GM23338 (cell line): Measurements from ENCODE around the gene FECH.

ENCODE experiments used
- CREB1 ChIP-seq: fragments of 250-450 bp; sonication (Bioruptor Pico); IDR thresholded peaks from 2 replicates; pipeline ENCODE4 v1.5.0; 2020; ENCODE audit warnings: low read depth, mild to moderate bottlenecking, moderate library complexity
- CTCF ChIP-seq, 2 experiments: fragments of 200-600 bp in 1 of 2; sonication (generic) in 1 of 2; conservative IDR thresholded peaks; 2 replicates each; pipeline versions ENCODE4 v1.5.1 to v1.6.1; 2016 to 2017; ENCODE audit warnings: antibody characterized with exemption in 2 of 2, low read depth in 2 of 2, mild to moderate bottlenecking in 2 of 2, moderate library complexity in 1 of 2
- ETS1 ChIP-seq: IDR thresholded peaks from 2 replicates; pipeline ENCODE4 v1.6.1; 2016; ENCODE audit warnings: antibody characterized with exemption
- EZH2 ChIP-seq: fragments of 200-600 bp; sonication (generic); IDR thresholded peaks from one replicate; pipeline ENCODE4 v1.8.0; 2017; ENCODE audit warnings: antibody characterized with exemption, mild to moderate bottlenecking, low read depth; ENCODE audit not compliant: unreplicated experiment
- EZH2phosphoT487 ChIP-seq: fragments of 200-600 bp; sonication (generic); IDR thresholded peaks from one replicate; pipeline ENCODE4 v1.8.1; 2018; ENCODE audit warnings: antibody characterized with exemption; ENCODE audit not compliant: unreplicated experiment
- JUNB ChIP-seq: IDR thresholded peaks from one replicate; pipeline ENCODE4 v1.6.1; 2016; ENCODE audit warnings: antibody characterized with exemption; ENCODE audit not compliant: unreplicated experiment
- NANOG ChIP-seq: IDR thresholded peaks from 2 replicates; pipeline ENCODE4 v1.6.1; 2016; ENCODE audit warnings: antibody characterized with exemption, borderline replicate concordance
- POLR2AphosphoS5 ChIP-seq: IDR thresholded peaks from 2 replicates; pipeline ENCODE4 v1.6.1; 2016; ENCODE audit warnings: antibody characterized with exemption, low read depth
- REST ChIP-seq: IDR thresholded peaks from one replicate; pipeline ENCODE4 v1.6.1; 2018; ENCODE audit warnings: antibody characterized with exemption; ENCODE audit not compliant: unreplicated experiment
- STAT1 ChIP-seq: IDR thresholded peaks from one replicate; pipeline ENCODE4 v1.6.1; 2016; ENCODE audit warnings: antibody characterized with exemption; ENCODE audit not compliant: unreplicated experiment
- ZNF114 ChIP-seq: fragments of 250-450 bp; sonication (Bioruptor Pico); IDR thresholded peaks from 2 replicates; pipeline ENCODE4 v1.5.0; 2020; ENCODE audit warnings: mild to moderate bottlenecking, moderate library complexity
- ZNF331 ChIP-seq: fragments of 250-450 bp; sonication (Bioruptor Pico); IDR thresholded peaks from 2 replicates; pipeline ENCODE4 v1.5.0; 2020; ENCODE audit warnings: low read depth, mild to moderate bottlenecking, moderate library complexity
- ZNF462 ChIP-seq: fragments of 250-450 bp; sonication (Bioruptor Pico); IDR thresholded peaks from 2 replicates; pipeline ENCODE4 v1.5.0; 2020; ENCODE audit warnings: mild to moderate bottlenecking, moderate library complexity

- no peak for TF ChIP-seq REST
- TF ChIP-seq CTCF (conservative IDR thresholded peaks at IDR 0.05; ENCODE audit: low read depth in 2 of 2) = no peak
- TF ChIP-seq EZH2 = no peak
- TF ChIP-seq CREB1 (CRISPR knock-in tag) = no peak
- no peak for TF ChIP-seq ZNF462 (CRISPR knock-in tag)
- no peak for TF ChIP-seq ZNF114
- TF ChIP-seq POLR2AphosphoS5 = no peak
- TF ChIP-seq JUNB = no peak
- TF ChIP-seq ETS1 = no peak
- no peak for TF ChIP-seq EZH2phosphoT487
- TF ChIP-seq STAT1 = no peak
- TF ChIP-seq NANOG = no peak
- no peak for TF ChIP-seq ZNF331 (CRISPR knock-in tag)
These were observed 57.4 kb downstream of the FECH start for GRCh38 chr18:57529151-57529550.
